Hindlimb muscle (tissue), 1 donor: Measurements from ENCODE around the gene STX7. TPM values are rescaled to one million over a fixed set of nuclear protein-coding genes. Genes with fewer than 3 reads are reported as not detected.

Source experiments
- DNase-seq: peaks from one replicate; pipeline ENCODE4 v3.0.0-alpha.2; 2013
- polyA plus RNA-seq: library from polyadenylated mRNA; unstranded; fragments of 120-200 nt; gene quantifications from one replicate; pipeline ENCODE4 v1.2.1, GENCODE V29; 2013; ENCODE audit not compliant: insufficient read length

Gene STX7
- polyA plus RNA-seq, 1 donor: 33.4 TPM

GRCh38 chr6:132476688-132477087, 36.2 kb downstream of the STX7 start:
- DNase-seq: no peak

GRCh38 chr6:132475925-132476324, 37.0 kb downstream of the STX7 start:
- DNase-seq: no peak

- DNase-seq: no peak
Observed at GRCh38 chr6:132471787-132472186, 41.1 kb downstream of the STX7 start.

- no peak for DNase-seq
Observed at GRCh38 chr6:132466952-132467351, 46.0 kb downstream of the STX7 start.

- DNase-seq: no peak
Observed at GRCh38 chr6:132465530-132466485, 47.1 kb downstream of the STX7 start.

GRCh38 chr6:132464538-132465256, 48.2 kb downstream of the STX7 start:
- DNase-seq: no peak

- DNase-seq: no peak
Observed at GRCh38 chr6:132461958-132462357, 51.0 kb downstream of the STX7 start.

GRCh38 chr6:132459605-132459952, 53.3 kb downstream of the STX7 start:
- DNase-seq: no peak

GRCh38 chr6:132458887-132459604, 53.9 kb downstream of the STX7 start:
- no peak for DNase-seq

- peak; percentile 23 for DNase-seq
Observed at GRCh38 chr6:132456700-132457143, 56.2 kb downstream of the STX7 start.

- no peak for DNase-seq
Observed at GRCh38 chr6:132446855-132447241, 66.1 kb downstream of the STX7 start.

DNA sequence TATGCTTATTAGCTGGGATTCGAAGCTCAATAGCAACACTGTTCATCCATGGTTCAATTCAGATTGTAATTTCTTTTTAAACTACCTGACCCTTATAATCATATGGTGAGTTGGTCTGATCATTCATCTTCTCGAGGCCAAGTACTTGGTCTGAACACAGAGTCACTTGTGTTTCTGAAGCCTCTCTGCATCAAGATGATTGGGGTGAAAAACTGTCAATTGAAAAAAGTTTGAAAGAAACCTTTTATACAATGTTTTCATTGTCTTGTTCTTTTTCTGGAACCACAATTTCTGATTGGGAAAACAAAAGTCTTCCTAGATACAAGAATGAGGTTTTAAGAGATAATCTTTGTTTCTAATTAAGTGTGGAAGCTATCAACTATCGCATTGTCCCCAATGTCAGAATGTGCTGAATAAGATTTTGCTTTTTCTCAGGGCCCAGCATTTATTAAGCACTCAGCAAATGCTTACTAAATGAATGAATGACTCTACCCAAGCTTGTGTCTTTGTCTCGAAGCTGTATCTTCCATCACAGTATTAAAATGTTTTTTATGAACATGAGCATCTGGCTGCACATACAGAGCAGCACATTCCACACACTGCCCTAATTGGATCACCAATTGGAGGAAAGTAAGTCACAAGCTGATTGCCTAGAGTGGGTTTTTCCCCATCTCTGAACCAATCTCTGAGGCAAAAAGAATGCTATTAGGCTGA, 66.6 kb downstream of the STX7 start:
- DNase-seq: no peak

DNA sequence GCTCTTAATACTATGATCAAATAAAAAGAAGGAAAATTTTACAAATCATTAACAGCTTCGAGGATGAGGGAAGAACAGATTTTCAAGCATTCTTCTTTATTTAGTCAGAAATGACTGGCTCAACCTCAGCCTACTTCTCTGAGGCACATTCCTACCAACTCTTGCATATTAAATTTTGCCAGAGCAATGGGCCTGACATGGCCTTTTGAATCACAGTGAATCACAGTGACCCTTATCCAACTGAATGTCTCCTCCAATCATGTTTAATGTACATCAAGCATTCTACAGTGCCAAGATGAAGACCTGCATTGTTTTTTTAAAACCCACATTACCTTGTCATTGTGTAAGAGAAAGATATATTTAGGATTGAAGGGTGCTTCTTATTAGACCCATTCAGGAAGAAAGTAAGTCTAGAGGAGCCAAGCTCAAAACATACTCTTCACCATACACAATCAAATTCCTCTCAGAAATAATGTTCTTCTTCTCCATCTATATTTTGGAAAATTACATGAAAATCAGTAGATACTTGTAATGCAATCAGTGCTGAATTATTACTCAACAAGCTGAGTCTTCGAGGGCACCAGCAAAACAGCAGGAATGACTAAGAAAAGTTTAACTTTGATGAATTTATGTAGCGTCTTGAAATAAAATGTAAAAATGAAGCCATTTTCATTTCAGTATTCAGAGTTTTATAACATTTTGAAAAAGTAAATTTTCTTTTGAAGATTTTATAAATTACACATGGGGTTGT, 67.5 kb downstream of the STX7 start:
- DNase-seq: no peak

DNA sequence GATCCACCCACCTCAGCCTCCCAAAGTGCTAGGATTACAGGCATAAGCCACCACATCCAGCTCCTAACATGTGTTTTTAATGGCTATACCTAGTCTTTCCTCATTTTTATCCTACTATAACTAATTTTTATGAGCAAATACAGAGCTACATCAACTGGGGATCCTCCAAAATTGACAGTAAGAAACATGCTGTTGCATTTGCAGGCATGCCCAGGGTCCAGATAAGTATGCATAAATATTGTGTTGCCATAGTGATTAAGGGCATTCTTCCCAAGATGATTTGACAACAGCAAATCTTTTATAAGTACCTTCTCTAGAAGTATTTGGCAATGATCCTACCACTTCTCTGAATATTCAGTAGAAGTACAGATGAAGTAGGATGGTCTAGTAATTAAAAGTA, 69.7 kb downstream of the STX7 start:
- no peak for DNase-seq

DNA sequence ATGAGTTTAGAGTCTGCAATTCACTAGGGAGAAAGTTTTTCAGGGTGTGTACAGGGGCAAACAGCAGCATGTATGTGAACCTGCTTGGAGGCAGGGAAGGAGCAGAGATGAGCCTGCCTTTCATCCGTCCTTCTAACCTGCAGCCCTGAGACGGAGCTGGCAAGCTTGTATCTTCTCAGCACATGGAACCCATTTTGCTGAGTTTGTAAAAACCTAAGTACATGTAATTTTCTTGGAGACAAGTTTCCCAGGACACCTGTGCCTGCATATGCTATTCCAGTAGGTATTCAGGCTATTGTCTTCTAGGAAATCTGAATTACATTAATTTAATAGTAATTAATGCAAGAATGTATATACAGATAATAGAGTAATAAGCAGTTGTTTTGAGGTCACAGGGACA, 82.8 kb downstream of the STX7 start:
- DNase-seq: no peak

DNA sequence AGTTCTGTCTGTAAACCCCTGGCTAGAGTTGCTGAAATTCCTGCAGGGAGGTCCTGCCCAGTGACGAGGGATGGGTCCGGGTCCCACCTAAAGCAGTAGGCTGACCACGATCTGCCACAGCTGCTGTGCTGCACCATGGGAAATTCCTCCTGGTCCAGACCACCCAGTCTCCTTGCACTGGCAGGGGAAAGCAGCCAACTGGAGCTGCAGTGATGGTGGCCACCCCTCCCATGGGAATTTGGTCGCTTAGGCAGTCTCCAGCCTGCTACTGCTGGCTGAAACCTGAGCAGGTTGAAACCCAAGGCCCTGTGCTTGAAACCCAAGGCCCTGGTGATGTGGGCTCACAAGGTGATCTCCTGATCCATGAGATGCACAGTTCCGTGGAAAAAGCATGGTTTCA, 87.7 kb downstream of the STX7 start:
- DNase-seq: no peak

DNA sequence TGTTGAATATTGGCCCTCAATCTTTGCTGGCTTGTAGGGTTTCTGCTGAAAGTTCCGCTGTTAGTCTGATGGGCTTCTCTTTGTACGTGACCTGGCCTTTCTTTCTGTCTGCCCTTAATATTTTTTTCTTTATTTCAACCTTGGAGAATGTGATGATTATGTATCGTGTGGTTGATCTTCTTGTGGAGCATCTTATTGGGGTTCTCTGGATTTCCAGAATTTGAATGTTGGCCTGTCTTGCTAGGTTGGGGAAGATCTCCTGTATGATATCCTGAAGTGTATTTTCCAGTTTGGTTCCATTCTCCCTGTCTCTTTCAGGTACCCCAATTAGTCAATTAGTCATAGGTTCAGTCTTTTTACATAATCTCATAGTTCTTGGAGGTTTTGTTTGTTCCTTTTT, 89.1 kb downstream of the STX7 start:
- DNase-seq: no peak

GRCh38 chr6:132418235-132418965, 94.5 kb downstream of the STX7 start:
- DNase-seq: no peak

DNA sequence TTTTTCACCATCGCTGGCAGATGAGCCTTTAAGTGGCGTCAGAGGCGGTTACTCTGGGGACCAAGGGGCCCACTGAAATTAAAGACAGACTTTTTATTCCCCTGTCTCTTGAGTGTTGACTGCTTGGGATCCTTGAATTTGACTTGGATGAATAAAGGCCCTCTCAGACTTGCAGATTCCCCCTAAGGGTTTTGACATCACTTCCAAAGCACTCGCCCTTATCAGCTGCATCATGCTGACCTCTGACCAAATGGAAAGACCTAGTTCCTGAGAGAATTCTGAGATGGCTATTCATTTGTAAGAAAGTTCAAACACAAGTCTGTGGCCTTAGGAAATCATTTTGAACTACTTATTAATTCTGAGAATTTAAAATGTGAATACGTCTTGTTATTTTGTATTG, 98.2 kb downstream of the STX7 start:
- no peak for DNase-seq

DNA sequence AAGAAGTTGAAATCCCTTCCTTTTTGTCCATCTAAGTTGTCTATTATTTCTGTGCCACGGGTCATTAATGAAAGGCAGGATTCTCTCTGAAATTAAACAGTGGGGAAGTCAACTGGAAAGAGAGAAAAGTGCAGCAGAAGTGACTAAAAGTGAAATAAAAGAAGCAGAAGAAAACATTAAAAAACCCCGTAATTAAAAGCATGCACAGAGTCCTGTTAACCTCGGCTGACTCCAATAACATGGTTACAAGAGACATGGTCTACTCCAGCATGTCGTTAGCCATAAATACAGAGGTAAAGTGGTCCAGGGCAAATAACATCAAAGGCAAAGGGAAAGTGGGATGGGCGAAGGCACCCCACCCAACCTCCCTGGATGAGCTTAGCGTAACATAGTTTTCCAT, 98.6 kb downstream of the STX7 start:
- no peak for DNase-seq

DNA sequence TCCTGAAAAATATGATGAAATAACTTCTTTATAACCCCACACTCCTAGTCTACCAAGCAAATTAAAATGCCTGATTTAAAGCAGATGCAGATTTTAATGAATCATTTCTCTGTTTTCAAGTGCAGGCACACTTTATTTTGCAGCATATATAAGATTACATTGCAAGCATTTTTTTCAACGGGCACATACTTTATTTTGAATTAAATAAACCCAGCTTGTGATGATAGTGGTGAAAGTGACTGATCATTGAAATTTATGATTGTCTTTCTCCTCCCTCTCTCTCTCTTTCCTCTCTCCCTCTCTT, 99.5 kb downstream of the STX7 start:
- DNase-seq: no peak
